HepG2 (cell line): Measurements from ENCODE around the gene ARHGEF12. TPM values are rescaled to one million over a fixed set of nuclear protein-coding genes. Genes with fewer than 3 reads are reported as not detected.

Source experiments
- ATAC-seq: fragments of 200-7000 bp; cut with Tn5 transposase; 3 replicates; pipeline ENCODE4 v1.9.1; 2020; ENCODE audit warnings: mild to moderate bottlenecking, moderate library complexity
- BruUV-seq: library from RNA; stranded (reverse); fragments of 400-500 nt; replicated peaks from 2 replicates; lab custom pipeline; 2021; lab: Mats Ljungman, UMichigan
- CTCF ChIA-PET: fragments of 300-600 bp; formaldehyde crosslinking; extraction: SDS; loops from one replicate; lab custom pipeline; 2021; ENCODE audit warnings: low total read pairs, inconsistent platforms, low intra/inter-chr PET ratio; lab: Yijun Ruan, JAX
- POLR2A ChIA-PET: fragments of 350-600 bp; sonication (Branson Sonifier 250); formaldehyde crosslinking; loops from one replicate; lab custom pipeline; 2020; ENCODE audit warnings: antibody characterized with exemption, inconsistent platforms; lab: Yijun Ruan, JAX
- DNase-seq: peaks from one replicate; pipeline ENCODE4 v3.0.0-alpha.2; 2015; ENCODE audit warnings: low spot score
- FAIRE-seq: peaks from 3 replicates; lab custom pipeline; 2011; peaks lifted over from hg19 to GRCh38; lab: Jason Lieb, UNC
- H2AFZ ChIP-seq: one replicate; pipeline ENCODE4 v1.6.1; 2011; ENCODE audit warnings: low read length, inconsistent platforms
- H3K27ac ChIP-seq: fragments of 300-600 bp; 3 replicates; pipeline ENCODE4 v1.8.0; 2011; ENCODE audit warnings: mixed run types, mild to moderate bottlenecking, mixed read lengths, low read length, inconsistent platforms; ENCODE audit not compliant: insufficient read depth; ENCODE audit errors: extremely low read length
- H3K27me3 ChIP-seq, 2 experiments: fragments of 200-600 bp in 1 of 2; 2 replicates in 1 of 2; 3 replicates in 1 of 2; pipeline versions ENCODE4 v1.6.0 to v1.8.0; 2011; ENCODE audit warnings: low read length in 2 of 2, mild to moderate bottlenecking in 2 of 2, moderate library complexity in 2 of 2, inconsistent platforms in 1 of 2; ENCODE audit not compliant: insufficient read depth in 2 of 2, control insufficient read depth in 1 of 2
- H3K36me3 ChIP-seq, 2 experiments: fragments of 200-600 bp in 1 of 2; replicated peaks in 1 of 2; 2 replicates in 1 of 2; 3 replicates in 1 of 2; pipeline versions ENCODE4 v1.5.1 to v1.8.0; 2011; ENCODE audit warnings: low read length in 2 of 2, inconsistent platforms in 1 of 2; ENCODE audit not compliant: insufficient read depth in 2 of 2, control insufficient read depth in 1 of 2
- H3K4me1 ChIP-seq: 2 replicates; pipeline ENCODE4 v1.5.1; 2012; ENCODE audit warnings: low read length, inconsistent platforms; ENCODE audit not compliant: insufficient read depth
- H3K4me2 ChIP-seq: 2 replicates; pipeline ENCODE4 v1.6.0; 2011; ENCODE audit warnings: low read depth, low read length, inconsistent platforms
- H3K4me3 ChIP-seq, 3 experiments: fragments of 200-600 bp in 1 of 3; sonication (generic), shearing (Covaris generic) in 1 of 3; replicated peaks in 1 of 3; 2 replicates each; pipeline ENCODE4 v1.5.1; 2011 to 2016; ENCODE audit warnings: low read length in 3 of 3, inconsistent platforms in 2 of 3, low read depth in 2 of 3, mild to moderate bottlenecking in 2 of 3, control low read depth in 1 of 3, mixed read lengths in 1 of 3; ENCODE audit not compliant: insufficient read depth in 1 of 3
- H3K79me2 ChIP-seq: one replicate; pipeline ENCODE4 v1.6.1; 2011; ENCODE audit warnings: low read length, inconsistent platforms; ENCODE audit not compliant: insufficient read depth
- H3K9ac ChIP-seq: 2 replicates; pipeline ENCODE4 v1.6.0; 2011; ENCODE audit warnings: mild to moderate bottlenecking, low read depth, low read length, inconsistent platforms; ENCODE audit not compliant: insufficient read depth
- H3K9me3 ChIP-seq: 2 replicates; pipeline ENCODE4 v1.5.1; 2012; ENCODE audit warnings: mild to moderate bottlenecking, low read length
- H4K20me1 ChIP-seq: 2 replicates; pipeline ENCODE4 v1.6.0; 2011; ENCODE audit warnings: inconsistent platforms, mild to moderate bottlenecking, low read length, moderate library complexity; ENCODE audit not compliant: insufficient read depth
- ADNP ChIP-seq: sonication (generic); formaldehyde crosslinking; IDR thresholded peaks from 2 replicates; pipeline ENCODE4 v1.4.0; 2020; ENCODE audit warnings: missing genetic modification reagents
- EED ChIP-seq: sonication (generic); formaldehyde crosslinking; IDR thresholded peaks from 2 replicates; pipeline ENCODE4 v1.5.0; 2020; ENCODE audit warnings: mild to moderate bottlenecking, missing genetic modification reagents
- MIER3 ChIP-seq: IDR thresholded peaks from 2 replicates; pipeline ENCODE4 v1.6.1; 2016; ENCODE audit warnings: missing compliant biosample characterization, borderline replicate concordance
- NFATC3 ChIP-seq: sonication (generic); formaldehyde crosslinking; IDR thresholded peaks from 2 replicates; pipeline ENCODE4 v1.5.1; 2020; ENCODE audit warnings: mild to moderate bottlenecking, missing genetic modification reagents
- RFXANK ChIP-seq: IDR thresholded peaks from 2 replicates; pipeline ENCODE4 v1.6.1; 2016
- SKI ChIP-seq: fragments of 450-650 bp; IDR thresholded peaks from one replicate; pipeline ENCODE4 v1.6.1; 2018; ENCODE audit warnings: mild to moderate bottlenecking; ENCODE audit not compliant: partially characterized antibody
- YY1 ChIP-seq: IDR thresholded peaks from 2 replicates; pipeline ENCODE4 v1.6.1; 2011; ENCODE audit warnings: low read length, low read depth, moderate library complexity, mild to moderate bottlenecking; ENCODE audit not compliant: insufficient read depth, insufficient replicate concordance
- ZBTB44 ChIP-seq: sonication (generic); formaldehyde crosslinking; IDR thresholded peaks from 2 replicates; pipeline ENCODE4 v1.4.0; 2020; ENCODE audit warnings: missing genetic modification reagents
- ZNF333 ChIP-seq: sonication (generic); formaldehyde crosslinking; IDR thresholded peaks from 2 replicates; pipeline ENCODE4 v1.4.0; 2020; ENCODE audit warnings: mild to moderate bottlenecking, missing genetic modification reagents, borderline replicate concordance
- ZNF503 ChIP-seq: sonication (generic); formaldehyde crosslinking; IDR thresholded peaks from 2 replicates; pipeline ENCODE4 v1.4.0; 2020; ENCODE audit warnings: missing genetic modification reagents
- ZNF572 ChIP-seq: sonication (generic); formaldehyde crosslinking; IDR thresholded peaks from 2 replicates; pipeline ENCODE4 v1.5.1; 2020; ENCODE audit warnings: mild to moderate bottlenecking, missing genetic modification reagents
- ZNF747 ChIP-seq: sonication (generic); formaldehyde crosslinking; IDR thresholded peaks from 2 replicates; pipeline ENCODE4 v1.8.1; 2023; ENCODE audit warnings: missing genetic modification reagents, mild to moderate bottlenecking, borderline replicate concordance
- WGBS: methylation state at CpG from one replicate; pipeline ENCODE4 v1.1.6; 2017; ENCODE audit warnings: low lambda C conversion rate; 5-methylcytosine and 5-hydroxymethylcytosine counted together
- in situ Hi-C: cut with HindIII; loops from 2 replicates; pipeline ENCODE4 v1.10.0; 2017; ENCODE audit warnings: low pct_unique_long_range_greater_than_20kb; ENCODE audit not compliant: extremely low pct_ligation_motif_present
- intact Hi-C: fragments of 100-400 bp; cut with micrococcal nuclease; formaldehyde crosslinking; loops from one replicate; pipeline ENCODE4 v1.10.0; 2022; ENCODE audit not compliant: unreplicated experiment
- polyA plus RNA-seq, 8 experiments: library from polyadenylated mRNA; depleted of rRNA in 3 of 8; stranded (reverse) in 7 of 8; unstranded in 1 of 8; fragments of >200 nt; fragmentation: Illumina TruSeq in 4 of 8; extraction: Trizol in 4 of 8; gene quantifications; 2 replicates each; pipeline versions ENCODE4 v1.2.1 to v1.2.3, GENCODE V29; 2011 to 2016; ENCODE audit warnings: low read depth in 4 of 8, missing spikeins in 1 of 8, mixed read lengths in 1 of 8; ENCODE audit not compliant: insufficient read depth in 1 of 8
- total RNA-seq, 5 experiments: library from RNA; depleted of rRNA; stranded (reverse); fragments of >200 nt; fragmentation: Illumina TruSeq; extraction: Trizol; gene quantifications; 2 replicates each; pipeline ENCODE4 v1.2.3, GENCODE V29; 2016; ENCODE audit warnings: low read depth in 1 of 5

ARHGEF12 gene
- total and polyA plus RNA-seq, 2 of the 13 experiments (the other 11 are each of a cell fraction or from before 2014, with no cell fraction given): 17.9 to 54.4 TPM

GRCh38 chr11:120392793-120393192 is 56.6 kb downstream of the ARHGEF12 start:
- no peak for DNase-seq
- H3K79me2 ChIP-seq: peaks cover 87% of the 10 kb centered on the region
- H3K36me3 ChIP-seq: no peaks in the 10 kb centered on the region
- TF ChIP-seq SKI (no peak), ZBTB44 (CRISPR knock-in tag) (no peak), NFATC3 (CRISPR knock-in tag) (no peak), YY1 (no peak), MIER3 (CRISPR knock-in tag) (no peak), ZNF333 (no peak), ADNP (no peak), ZNF572 (CRISPR knock-in tag) (no peak), ZNF503 (CRISPR knock-in tag) (no peak), RFXANK (CRISPR knock-in tag) (no peak), ZNF747 (CRISPR knock-in tag) (no peak), EED (CRISPR knock-in tag) (no peak)
- ATAC-seq: no peak
- intact Hi-C loops (no loop called here), in situ Hi-C loops (loop anchor here (5.0 kb wide), 1 partner anchor 55 kb away; the partner anchor contains the start of gene ARHGEF12)
- WGBS: 86% methylated on average over 2 of the region's 2 CpGs
- peaks cover 3% of the 10 kb centered on the region for H4K20me1 ChIP-seq
- no peaks in the 10 kb centered on the region for H3K27me3 ChIP-seq
- H2AFZ ChIP-seq: no peak overlapping the region
- no peak overlapping the region for H3K27ac ChIP-seq
- H3K4me3 ChIP-seq: no peak overlapping the region
- FAIRE-seq: no peak
- no TSS peak for BruUV-seq
- H3K4me2 ChIP-seq: 0 out of 2 replicates have a peak overlapping the region, but pooled peaks have one; percentile 68
- ChIA-PET POLR2A (no interaction called here), CTCF (no interaction called here)
- H3K9me3 ChIP-seq: no peaks in the 10 kb centered on the region
- H3K4me1 ChIP-seq: peaks cover 71% of the 10 kb centered on the region
- no peak overlapping the region for H3K9ac ChIP-seq
